GM19397 (cell line): ENCODE results near the gene FOXP1.

Source experiments
- ATAC-seq: cut with Tn5 transposase; IDR thresholded peaks from one replicate; pipeline ENCODE4 v1.9.1; 2021; ENCODE audit warnings: mild to moderate bottlenecking, moderate library complexity; ENCODE audit not compliant: unreplicated experiment

The FOXP1 gene

GRCh38 chr3:71488391-71488809, 95.1 kb downstream of the FOXP1 start:
- ATAC-seq, result no peak

- ATAC-seq, result no peak
Measured at GRCh38 chr3:71487418-71487817, 96.1 kb downstream of the FOXP1 start.

- no peak for ATAC-seq
Measured at GRCh38 chr3:71486831-71487230, 96.7 kb downstream of the FOXP1 start.

GRCh38 chr3:71485896-71486295, 97.6 kb downstream of the FOXP1 start:
- ATAC-seq, result no peak

- ATAC-seq, result no peak
Measured at GRCh38 chr3:71484452-71484851, 99.1 kb downstream of the FOXP1 start.

GRCh38 chr3:71484047-71484446, 99.5 kb downstream of the FOXP1 start:
- no peak for ATAC-seq

- no peak for ATAC-seq
Measured at GRCh38 chr3:71482771-71483170, 100.8 kb downstream of the FOXP1 start.

- no peak for ATAC-seq
Measured at GRCh38 chr3:71478568-71478967, 105.0 kb downstream of the FOXP1 start.

- ATAC-seq, result no peak
Measured at GRCh38 chr3:71476950-71477349, 106.6 kb downstream of the FOXP1 start.

GRCh38 chr3:71469138-71469435, 114.4 kb downstream of the FOXP1 start:
- ATAC-seq, result no peak

- no peak for ATAC-seq
Measured at GRCh38 chr3:71468311-71469137, 115.0 kb downstream of the FOXP1 start.

GRCh38 chr3:71466483-71466882, 117.0 kb downstream of the FOXP1 start:
- no peak for ATAC-seq

- no peak for ATAC-seq
Measured at GRCh38 chr3:71465371-71466036, 118.0 kb downstream of the FOXP1 start.

GRCh38 chr3:71464613-71465012, 118.9 kb downstream of the FOXP1 start:
- no peak for ATAC-seq

GRCh38 chr3:71463617-71464016, 119.9 kb downstream of the FOXP1 start:
- ATAC-seq, result no peak

GRCh38 chr3:71462586-71462985, 120.9 kb downstream of the FOXP1 start:
- ATAC-seq, result no peak

- ATAC-seq, result no peak
Measured at GRCh38 chr3:71461749-71462483, 121.6 kb downstream of the FOXP1 start.

- ATAC-seq, result no peak
Measured at GRCh38 chr3:71461114-71461513, 122.4 kb downstream of the FOXP1 start.

GRCh38 chr3:71458895-71459294, 124.6 kb downstream of the FOXP1 start:
- no peak for ATAC-seq

- no peak for ATAC-seq
Measured at GRCh38 chr3:71456826-71457225, 126.7 kb downstream of the FOXP1 start.

- no peak for ATAC-seq
Measured at GRCh38 chr3:71456156-71456555, 127.4 kb downstream of the FOXP1 start.
